ENCODE data around the gene WDR54. TPM values are rescaled to one million over a fixed set of nuclear protein-coding genes. Genes with fewer than 3 reads are reported as not detected.
A peak's percentile ranks its signal among the peaks of the same experiment; 100 is the strongest.

Gene WDR54
- total RNA-seq, 1 donor from 2014 or later: 26.9 TPM

DNA sequence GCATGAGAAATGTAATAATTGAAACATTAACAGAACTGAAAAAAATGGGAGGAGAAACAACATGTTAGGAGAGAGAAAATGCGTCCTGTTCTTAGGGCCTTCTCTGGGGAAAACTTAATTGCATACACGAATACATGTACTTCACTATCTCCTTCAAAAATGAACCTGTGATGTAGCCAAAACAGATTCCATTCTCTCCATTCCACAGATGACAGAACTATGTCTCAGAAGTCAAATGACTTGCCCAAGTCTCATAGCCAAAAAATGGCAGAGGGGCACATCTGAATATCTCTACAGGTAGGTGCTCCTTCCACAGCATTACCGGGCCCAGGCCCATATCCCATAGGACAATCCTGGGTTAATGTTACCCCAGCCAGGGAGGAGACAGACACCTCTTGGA, 37.5 kb upstream of the WDR54 start:
- no peak for DNase-seq (ENCODE audit: low read depth)
- H3K27me3 ChIP-seq (ENCODE audit: control insufficient read depth, insufficient read depth, low read length): no peaks in the 10 kb centered on the region
- no peak for FAIRE-seq
- H3K36me3 ChIP-seq (ENCODE audit: control insufficient read depth, insufficient read depth, low read length): no peaks in the 10 kb centered on the region
- no peak overlapping the region for H3K4me3 ChIP-seq (ENCODE audit: low read depth, low read length)
- TF ChIP-seq CTCF (IDR thresholded peaks at IDR 0.05; ENCODE audit: insufficient read depth, low read length, severe bottlenecking): no peak

- FAIRE-seq: no peak
- Histone ChIP-seq H3K4me3 (ENCODE audit: low read depth, low read length) (no peak overlapping the region), H3K27me3 (ENCODE audit: control insufficient read depth, insufficient read depth, low read length) (no peaks in the 10 kb centered on the region), H3K36me3 (ENCODE audit: control insufficient read depth, insufficient read depth, low read length) (no peaks in the 10 kb centered on the region)
- DNase-seq (ENCODE audit: low read depth): no peak
- no peak for TF ChIP-seq CTCF (IDR thresholded peaks at IDR 0.05; ENCODE audit: insufficient read depth, low read length, severe bottlenecking)
These were observed 36.1 kb upstream of the WDR54 start for GRCh38 chr2:74385396-74385795.

DNA sequence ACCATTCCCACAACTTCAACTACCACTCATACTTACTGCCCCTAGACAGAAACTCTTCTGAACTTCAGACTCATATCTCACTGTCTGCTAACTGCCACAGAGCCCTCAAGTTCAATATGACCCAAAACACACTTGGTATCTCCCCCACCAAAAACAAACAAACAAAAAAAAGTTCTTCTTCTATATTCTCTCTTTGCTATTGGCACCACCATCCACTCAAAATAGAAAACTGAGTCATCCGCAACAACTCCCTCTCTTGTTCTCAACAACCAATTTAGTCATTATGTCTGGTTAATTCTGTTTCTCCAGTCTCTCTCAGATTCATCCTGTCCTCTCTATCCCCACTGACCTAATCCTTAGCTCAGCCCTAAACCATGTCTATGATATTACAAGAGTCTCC, 34.2 kb upstream of the WDR54 start:
- H3K27me3 ChIP-seq (ENCODE audit: control insufficient read depth, insufficient read depth, low read length): no peaks in the 10 kb centered on the region
- FAIRE-seq (no peak), DNase-seq (ENCODE audit: low read depth) (peak; percentile 27)
- TF ChIP-seq CTCF (IDR thresholded peaks at IDR 0.05; ENCODE audit: insufficient read depth, low read length, severe bottlenecking): no peak
- H3K36me3 ChIP-seq (ENCODE audit: control insufficient read depth, insufficient read depth, low read length): no peaks in the 10 kb centered on the region
- no peak overlapping the region for H3K4me3 ChIP-seq (ENCODE audit: low read depth, low read length)

DNA sequence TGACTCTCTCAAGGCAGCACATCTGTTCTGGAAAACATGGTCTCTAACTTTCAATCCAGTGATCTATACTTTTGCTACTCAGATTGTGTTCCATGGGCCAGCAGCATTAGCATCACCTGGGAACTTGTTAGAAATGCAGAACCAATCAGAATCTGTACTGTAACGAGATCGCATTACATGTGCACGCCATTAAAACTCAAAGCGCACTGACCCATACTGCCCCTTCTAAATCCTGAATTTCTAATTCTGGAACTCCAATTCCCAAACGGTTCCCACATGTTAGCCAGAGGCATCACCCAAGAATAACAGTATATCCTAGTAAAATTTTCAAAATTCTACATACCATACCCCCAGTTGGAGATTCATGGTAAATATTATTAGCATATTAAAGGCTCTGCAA, 30.9 kb upstream of the WDR54 start:
- no peak for DNase-seq (ENCODE audit: low read depth)
- FAIRE-seq: no peak

DNA sequence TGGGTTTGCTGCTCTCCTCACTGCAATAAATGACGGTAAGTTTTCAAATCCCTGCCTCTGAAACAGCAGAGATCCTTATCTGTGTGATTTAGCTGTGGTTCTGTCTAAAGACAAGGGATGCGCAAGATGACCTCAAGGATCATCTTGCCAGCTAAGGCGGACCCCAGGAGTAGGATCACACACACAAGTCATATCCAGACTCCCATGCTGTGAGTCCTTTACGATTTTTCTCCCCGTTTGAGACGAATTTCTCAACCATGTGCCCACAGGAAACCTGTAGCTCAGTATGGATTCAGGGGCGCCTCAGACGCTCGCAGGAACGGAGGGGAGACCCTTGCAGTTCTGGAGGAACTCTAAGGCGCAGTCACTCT, 30.3 kb upstream of the WDR54 start:
- Histone ChIP-seq H3K4me3 (ENCODE audit: low read depth, low read length) (peak overlapping the region; percentile 71), H3K36me3 (ENCODE audit: control insufficient read depth, insufficient read depth, low read length) (no peaks in the 10 kb centered on the region), H3K27me3 (ENCODE audit: control insufficient read depth, insufficient read depth, low read length) (no peaks in the 10 kb centered on the region)
- FAIRE-seq: no peak
- no peak for DNase-seq (ENCODE audit: low read depth)
- TF ChIP-seq CTCF (IDR thresholded peaks at IDR 0.05; ENCODE audit: insufficient read depth, low read length, severe bottlenecking): no peak

More for the DNA sequence above, 30.9 kb upstream of the WDR54 start:
- H3K36me3 ChIP-seq (ENCODE audit: control insufficient read depth, insufficient read depth, low read length): no peaks in the 10 kb centered on the region
- H3K4me3 ChIP-seq (ENCODE audit: low read depth, low read length): no peak overlapping the region
- TF ChIP-seq CTCF (IDR thresholded peaks at IDR 0.05; ENCODE audit: insufficient read depth, low read length, severe bottlenecking): no peak
- no peaks in the 10 kb centered on the region for H3K27me3 ChIP-seq (ENCODE audit: control insufficient read depth, insufficient read depth, low read length)

Data from bronchial epithelial cell (primary cell).